GM12865 (cell line): ENCODE measurements around the gene PTPRJ.
"Not testable (repeated sequence)": the region's sequence is repeated elsewhere in the genome, so short reads cannot be mapped to it uniquely, and the experiment has no call there.

Experiments
- DNase-seq: peaks from one replicate; pipeline ENCODE4 v3.0.0; 2010; ENCODE audit warnings: low read depth
- H3K4me3 ChIP-seq: 2 replicates; pipeline ENCODE4 v1.5.1; 2011; ENCODE audit warnings: mild to moderate bottlenecking, low read depth, low read length, control low read depth
- CTCF ChIP-seq: IDR thresholded peaks from 2 replicates; pipeline ENCODE4 v1.5.1; 2011; ENCODE audit warnings: low read length, control low read depth, low read depth, inconsistent platforms; ENCODE audit not compliant: insufficient read depth; ENCODE audit errors: missing control alignments

Gene PTPRJ

GRCh38 chr11:48170241-48171233 lies 190.2 kb downstream of the PTPRJ start:
- H3K4me3 ChIP-seq, result no peak overlapping the region
- TF ChIP-seq CTCF, result no peak
- peak; percentile 17 for DNase-seq

GRCh38 chr11:48172818-48173609 lies 192.7 kb downstream of the PTPRJ start:
- TF ChIP-seq CTCF, result peak; percentile 96
- no peak overlapping the region for H3K4me3 ChIP-seq
- peak; percentile 62 for DNase-seq

DNA sequence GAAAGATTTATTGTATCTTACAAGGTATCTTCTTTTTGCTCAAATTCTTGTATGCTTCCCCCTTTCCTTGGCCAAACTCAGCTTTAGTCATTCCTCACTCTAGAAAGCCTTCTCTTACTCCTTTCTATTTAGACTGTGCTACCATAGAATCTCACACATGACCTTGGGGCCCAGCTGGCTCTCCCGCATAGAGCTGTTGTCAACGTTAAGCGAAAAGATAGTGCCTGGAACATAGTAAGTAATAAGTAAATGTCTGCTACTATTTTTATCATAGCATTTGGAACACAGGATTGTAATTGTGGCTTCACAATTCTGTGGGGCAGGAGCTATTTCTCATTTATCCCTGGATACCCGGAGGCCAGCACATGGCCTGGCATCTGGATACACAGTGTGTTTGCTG lies 197.3 kb downstream of the PTPRJ start:
- no peak for TF ChIP-seq CTCF
- no peak for DNase-seq

GRCh38 chr11:48180627-48181026 lies 200.3 kb downstream of the PTPRJ start:
- H3K4me3 ChIP-seq, result no peak overlapping the region
- DNase-seq, result no peak
- no peak for TF ChIP-seq CTCF

More for the DNA sequence above, 197.3 kb downstream of the PTPRJ start:
- no peak overlapping the region for H3K4me3 ChIP-seq

GRCh38 chr11:48182860-48183526 lies 202.6 kb downstream of the PTPRJ start:
- DNase-seq, result no peak
- H3K4me3 ChIP-seq, result no peak overlapping the region
- TF ChIP-seq CTCF, result no peak

DNA sequence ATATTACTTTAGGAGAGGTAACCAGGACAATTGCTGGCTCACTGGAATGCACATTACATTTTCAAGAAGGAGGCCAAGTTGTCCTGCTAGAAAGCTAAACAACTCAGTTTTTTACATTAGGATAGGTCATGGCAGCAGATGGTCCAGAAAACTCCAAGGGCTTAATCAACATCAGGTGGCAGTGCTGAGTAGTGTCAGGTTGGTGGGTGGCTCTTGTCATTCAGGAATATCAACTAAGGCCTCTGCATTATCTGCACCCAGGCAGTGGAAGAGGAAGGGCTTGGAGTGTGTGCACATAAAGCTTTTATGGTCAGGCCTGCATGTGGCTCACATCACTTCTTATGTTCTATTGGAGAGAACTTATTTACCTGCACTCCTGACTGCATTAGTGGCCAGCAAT lies 204.1 kb downstream of the PTPRJ start:
- no peak for DNase-seq
- TF ChIP-seq CTCF, result no peak
- no peak overlapping the region for H3K4me3 ChIP-seq

DNA sequence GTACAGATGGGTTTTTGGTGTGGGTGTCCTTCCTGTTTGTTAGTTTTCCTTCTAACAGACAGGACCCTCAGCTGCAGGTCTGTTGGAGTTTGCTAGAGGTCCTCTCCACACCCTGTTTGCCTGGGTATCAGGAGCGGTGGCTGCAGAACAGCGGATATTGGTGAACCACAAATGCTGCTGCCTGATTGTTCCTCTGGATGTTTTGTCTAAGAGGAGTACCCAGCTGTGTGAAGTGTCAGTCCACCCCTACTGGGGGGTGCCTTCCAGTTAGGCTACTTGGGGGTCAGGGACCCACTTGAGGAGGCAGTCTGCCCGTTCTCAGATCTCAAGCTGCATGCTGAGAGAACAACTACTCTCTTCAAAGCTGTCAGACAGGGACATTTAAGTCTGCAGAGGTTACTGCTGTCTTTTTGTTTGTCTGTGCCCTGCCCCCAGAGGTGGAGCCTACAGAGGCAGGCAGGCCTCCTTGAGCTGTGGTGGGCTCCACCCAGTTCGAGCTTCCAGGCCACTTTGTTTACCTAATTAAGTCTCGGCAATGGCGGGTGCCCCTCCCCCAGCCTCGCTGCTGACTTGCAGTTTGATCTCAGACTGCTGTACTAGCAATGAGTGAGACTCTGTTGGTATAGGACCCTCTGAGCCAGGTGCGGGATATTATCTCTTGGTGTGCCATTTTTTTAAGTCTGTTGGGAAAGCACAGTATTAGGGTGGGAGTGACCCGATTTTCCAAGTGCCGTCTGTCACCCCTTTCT lies 210.7 kb downstream of the PTPRJ start:
- DNase-seq, H3K4me3 ChIP-seq: not testable (repeated sequence)
